ENCODE measurements around the gene FBXO10.

Gene FBXO10

DNA sequence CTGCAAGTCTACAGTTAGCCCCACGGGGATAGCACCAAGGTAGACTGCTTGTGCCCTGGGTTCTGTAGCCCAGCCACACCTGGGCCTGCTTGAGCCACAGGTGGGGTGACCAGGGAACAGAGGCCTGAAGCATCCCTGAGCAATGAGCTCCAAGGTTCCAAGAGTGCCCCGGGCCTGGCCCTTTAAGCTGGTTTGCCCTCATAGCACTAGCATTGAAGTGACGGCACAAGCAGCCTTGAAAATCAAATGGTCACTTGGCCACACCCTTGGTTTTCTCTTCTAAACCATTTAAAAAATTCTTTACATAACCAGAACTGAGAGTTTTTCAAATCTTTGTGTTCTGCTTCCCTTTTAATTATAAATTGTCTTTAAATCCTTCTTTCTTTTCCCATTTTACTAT, 24.7 kb downstream of the FBXO10 start:
- H3K4me2 ChIP-seq (ENCODE audit: low read length), result no peak overlapping the region
- no peak for TF ChIP-seq EZH2phosphoT487 (IDR thresholded peaks at IDR 0.05; ENCODE audit: low read depth)
- TF ChIP-seq, protein P1, sequence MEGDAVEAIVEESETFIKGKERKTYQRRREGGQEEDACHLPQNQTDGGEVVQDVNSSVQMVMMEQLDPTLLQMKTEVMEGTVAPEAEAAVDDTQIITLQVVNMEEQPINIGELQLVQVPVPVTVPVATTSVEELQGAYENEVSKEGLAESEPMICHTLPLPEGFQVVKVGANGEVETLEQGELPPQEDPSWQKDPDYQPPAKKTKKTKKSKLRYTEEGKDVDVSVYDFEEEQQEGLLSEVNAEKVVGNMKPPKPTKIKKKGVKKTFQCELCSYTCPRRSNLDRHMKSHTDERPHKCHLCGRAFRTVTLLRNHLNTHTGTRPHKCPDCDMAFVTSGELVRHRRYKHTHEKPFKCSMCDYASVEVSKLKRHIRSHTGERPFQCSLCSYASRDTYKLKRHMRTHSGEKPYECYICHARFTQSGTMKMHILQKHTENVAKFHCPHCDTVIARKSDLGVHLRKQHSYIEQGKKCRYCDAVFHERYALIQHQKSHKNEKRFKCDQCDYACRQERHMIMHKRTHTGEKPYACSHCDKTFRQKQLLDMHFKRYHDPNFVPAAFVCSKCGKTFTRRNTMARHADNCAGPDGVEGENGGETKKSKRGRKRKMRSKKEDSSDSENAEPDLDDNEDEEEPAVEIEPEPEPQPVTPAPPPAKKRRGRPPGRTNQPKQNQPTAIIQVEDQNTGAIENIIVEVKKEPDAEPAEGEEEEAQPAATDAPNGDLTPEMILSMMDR (IDR thresholded peaks at IDR 0.05; ENCODE audit: low read depth, low read length), result no peak
- H2AFZ ChIP-seq (ENCODE audit: low read depth, low read length), result no peak overlapping the region
- no peaks in the 10 kb centered on the region for H3K27me3 ChIP-seq (ENCODE audit: low read depth, low read length)
- no peak overlapping the region for H3K27ac ChIP-seq (ENCODE audit: low read length)
- no peaks in the 10 kb centered on the region for H3K79me2 ChIP-seq (ENCODE audit: low read length)
- H3K4me3 ChIP-seq (ENCODE audit: low read length), result no peak overlapping the region
- no peaks in the 10 kb centered on the region for H3K36me3 ChIP-seq (replicated peaks; ENCODE audit: low read depth, low read length)
- H3K4me1 ChIP-seq (ENCODE audit: low read length), result peaks cover 6% of the 10 kb centered on the region
- no peak overlapping the region for H3K9ac ChIP-seq (ENCODE audit: low read length)
- no peaks in the 10 kb centered on the region for H3K9me3 ChIP-seq (ENCODE audit: insufficient read depth, low read length)
- H4K20me1 ChIP-seq (ENCODE audit: insufficient read depth, low read length), result no peaks in the 10 kb centered on the region

DNA sequence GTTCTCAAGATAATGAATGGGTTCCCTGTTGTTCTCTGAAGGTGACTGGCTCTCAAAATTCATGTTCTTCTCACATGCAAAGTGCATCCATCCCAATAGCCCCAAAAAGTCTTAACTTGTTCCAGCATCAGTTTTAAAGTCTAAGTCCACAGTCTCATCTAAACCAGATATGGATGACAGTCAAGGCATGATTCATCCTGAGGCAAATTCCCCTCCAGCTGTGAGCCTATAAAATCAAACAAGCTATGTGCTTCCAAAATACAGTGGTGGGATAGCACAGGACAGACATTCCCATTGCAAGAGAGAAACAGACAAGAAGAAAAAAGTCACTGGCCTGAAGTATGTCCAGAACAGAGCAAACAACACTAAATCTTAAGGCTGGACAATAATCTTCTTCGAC, 25.4 kb downstream of the FBXO10 start:
- no peaks in the 10 kb centered on the region for H3K9me3 ChIP-seq (ENCODE audit: insufficient read depth, low read length)
- H3K4me2 ChIP-seq (ENCODE audit: low read length), result no peak overlapping the region
- no peaks in the 10 kb centered on the region for H4K20me1 ChIP-seq (ENCODE audit: insufficient read depth, low read length)
- no peak for TF ChIP-seq EZH2phosphoT487 (IDR thresholded peaks at IDR 0.05; ENCODE audit: low read depth)
- TF ChIP-seq, protein P1 (IDR thresholded peaks at IDR 0.05; ENCODE audit: low read depth, low read length), result no peak
- no peaks in the 10 kb centered on the region for H3K79me2 ChIP-seq (ENCODE audit: low read length)
- peaks cover 6% of the 10 kb centered on the region for H3K4me1 ChIP-seq (ENCODE audit: low read length)
- no peak overlapping the region for H2AFZ ChIP-seq (ENCODE audit: low read depth, low read length)
- no peak overlapping the region for H3K4me3 ChIP-seq (ENCODE audit: low read length)
- H3K27me3 ChIP-seq (ENCODE audit: low read depth, low read length), result no peaks in the 10 kb centered on the region
- no peaks in the 10 kb centered on the region for H3K36me3 ChIP-seq (replicated peaks; ENCODE audit: low read depth, low read length)
- H3K9ac ChIP-seq (ENCODE audit: low read length), result no peak overlapping the region
- H3K27ac ChIP-seq (ENCODE audit: low read length), result no peak overlapping the region

- Histone ChIP-seq H4K20me1 (ENCODE audit: insufficient read depth, low read length) (no peaks in the 10 kb centered on the region), H3K4me1 (ENCODE audit: low read length) (peaks cover 6% of the 10 kb centered on the region), H3K4me3 (ENCODE audit: low read length) (no peak overlapping the region), H2AFZ (ENCODE audit: low read depth, low read length) (no peak overlapping the region), H3K36me3 (replicated peaks; ENCODE audit: low read depth, low read length) (no peaks in the 10 kb centered on the region), H3K9ac (ENCODE audit: low read length) (no peak overlapping the region), H3K4me2 (ENCODE audit: low read length) (no peak overlapping the region), H3K27ac (ENCODE audit: low read length) (no peak overlapping the region), H3K27me3 (ENCODE audit: low read depth, low read length) (no peaks in the 10 kb centered on the region), H3K79me2 (ENCODE audit: low read length) (no peaks in the 10 kb centered on the region), H3K9me3 (ENCODE audit: insufficient read depth, low read length) (no peaks in the 10 kb centered on the region)
- no peak for TF ChIP-seq EZH2phosphoT487 (IDR thresholded peaks at IDR 0.05; ENCODE audit: low read depth)
- TF ChIP-seq, protein P1 (IDR thresholded peaks at IDR 0.05; ENCODE audit: low read depth, low read length), result no peak
Observed at GRCh38 chr9:37549527-37549926, 26.7 kb downstream of the FBXO10 start.

DNA sequence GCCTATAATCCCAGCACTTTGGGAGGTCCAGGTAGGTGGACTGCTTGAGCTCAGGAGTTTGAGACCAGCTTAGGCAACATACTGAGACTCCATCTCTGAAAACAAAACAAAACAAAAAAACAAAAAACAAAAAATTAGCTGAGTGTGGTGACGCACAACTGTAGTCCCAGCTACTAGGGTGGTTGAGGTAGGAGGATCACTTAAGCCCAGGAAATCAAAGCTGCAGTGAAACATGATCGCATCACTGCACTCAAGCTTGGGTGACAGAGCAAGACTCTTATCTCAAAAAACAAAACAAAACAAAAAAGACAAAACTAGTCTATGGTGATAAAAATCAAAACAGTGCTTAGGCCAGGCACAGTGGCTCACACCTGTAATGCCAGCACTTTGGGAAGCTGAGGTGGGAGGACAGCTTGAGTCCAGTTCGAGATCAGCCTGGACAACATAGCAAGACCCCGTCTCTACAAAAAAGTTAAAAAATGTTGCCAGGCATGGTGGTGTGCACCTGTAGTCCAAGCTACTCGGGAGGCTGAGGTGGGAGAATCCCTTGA, 28.8 kb downstream of the FBXO10 start:
- no peaks in the 10 kb centered on the region for H3K27me3 ChIP-seq (ENCODE audit: low read depth, low read length)
- H3K79me2 ChIP-seq (ENCODE audit: low read length), result no peaks in the 10 kb centered on the region
- H3K9ac ChIP-seq (ENCODE audit: low read length), result no peak overlapping the region
- no peak overlapping the region for H2AFZ ChIP-seq (ENCODE audit: low read depth, low read length)
- H3K4me1 ChIP-seq (ENCODE audit: low read length), result peaks cover 15% of the 10 kb centered on the region
- no peak overlapping the region for H3K27ac ChIP-seq (ENCODE audit: low read length)
- no peak overlapping the region for H3K4me2 ChIP-seq (ENCODE audit: low read length)
- H3K4me3 ChIP-seq (ENCODE audit: low read length), result no peak overlapping the region
- H4K20me1 ChIP-seq (ENCODE audit: insufficient read depth, low read length), result no peaks in the 10 kb centered on the region
- H3K36me3 ChIP-seq (replicated peaks; ENCODE audit: low read depth, low read length), result no peaks in the 10 kb centered on the region
- H3K9me3 ChIP-seq (ENCODE audit: insufficient read depth, low read length), result no peaks in the 10 kb centered on the region
- no peak for TF ChIP-seq EZH2phosphoT487 (IDR thresholded peaks at IDR 0.05; ENCODE audit: low read depth)
- TF ChIP-seq, protein P1 (IDR thresholded peaks at IDR 0.05; ENCODE audit: low read depth, low read length), result no peak

Measured in OCI-LY3 (cell line).